Ramos (cell line): ENCODE results near the gene GANAB.
"Not testable (repeated sequence)": the region's sequence is repeated elsewhere in the genome, so short reads cannot be mapped to it uniquely, and the experiment has no call there.

Source experiments
- in situ Hi-C: fragments of 300-500 bp; cut with MboI; formaldehyde crosslinking; loops from one replicate; pipeline ENCODE4 v1.14.3; 2022; ENCODE audit warnings: low sequenced_read_pairs; ENCODE audit not compliant: unreplicated experiment

GANAB gene

DNA sequence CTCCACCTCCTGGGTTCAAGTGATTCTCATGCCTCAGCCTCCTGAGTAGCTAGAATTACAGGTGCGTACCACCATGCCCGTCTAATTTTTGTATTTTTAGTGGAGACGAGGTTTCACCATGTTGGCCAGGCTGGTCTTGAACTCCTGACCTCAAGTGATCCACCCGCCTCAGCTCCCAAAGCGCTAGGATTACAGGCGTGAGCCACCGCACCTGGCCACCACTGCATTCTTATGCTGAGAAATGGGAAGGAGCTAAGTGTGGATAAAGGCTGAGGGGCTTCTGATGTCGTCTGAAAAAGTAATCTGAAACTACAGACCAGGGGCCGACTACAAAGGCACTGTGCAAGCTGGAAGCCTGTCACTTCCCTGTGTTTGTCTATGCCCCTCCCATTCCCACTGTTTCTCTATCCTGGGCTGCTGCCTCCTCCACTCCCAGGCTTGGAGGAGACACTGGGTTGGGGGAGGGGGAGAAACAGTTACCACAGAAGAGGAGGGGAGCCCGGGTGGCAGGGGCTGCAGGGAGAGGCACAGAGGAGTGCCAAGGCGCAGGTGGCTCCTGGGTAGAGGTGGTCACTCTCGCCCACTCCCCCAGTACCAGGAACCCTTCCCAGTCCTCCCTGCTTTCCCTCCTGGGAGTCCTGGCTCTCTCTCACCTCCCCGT lies 41.8 kb downstream of the GANAB start:
- in situ Hi-C loops, result loop anchor here (25.0 kb wide), 1 partner anchor 1633 kb away; the partner anchor contains the start of genes DNAJC4, FKBP2, NUDT22 and PPP1R14B

DNA sequence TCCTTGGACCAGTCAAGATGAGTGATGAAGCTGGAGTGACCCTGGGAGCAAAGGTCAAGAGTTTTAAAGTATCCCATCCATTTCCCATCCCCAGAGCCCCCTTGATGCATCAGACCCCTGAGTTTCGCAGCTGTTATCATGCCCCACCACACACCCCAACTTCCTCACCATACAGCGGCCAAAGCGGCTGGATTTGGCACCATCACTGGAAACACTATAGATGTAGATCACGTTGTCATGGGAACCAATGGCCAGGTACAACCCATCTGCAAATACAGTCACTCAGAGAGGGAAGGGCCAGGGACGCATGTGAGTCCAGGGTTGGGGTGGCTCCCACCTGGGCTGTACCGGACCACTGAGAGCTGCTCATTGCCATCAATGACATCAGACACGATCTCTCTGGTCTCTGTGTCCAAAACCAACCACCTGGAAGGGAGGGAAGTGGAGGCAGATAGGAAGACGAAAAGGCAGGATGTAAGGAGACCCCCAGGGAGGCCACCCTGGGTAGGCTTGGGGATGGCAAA lies 42.6 kb downstream of the GANAB start:
- in situ Hi-C loops, result loop anchor here (25.0 kb wide), 1 partner anchor 1633 kb away; the partner anchor contains the start of genes DNAJC4, FKBP2, NUDT22 and PPP1R14B

DNA sequence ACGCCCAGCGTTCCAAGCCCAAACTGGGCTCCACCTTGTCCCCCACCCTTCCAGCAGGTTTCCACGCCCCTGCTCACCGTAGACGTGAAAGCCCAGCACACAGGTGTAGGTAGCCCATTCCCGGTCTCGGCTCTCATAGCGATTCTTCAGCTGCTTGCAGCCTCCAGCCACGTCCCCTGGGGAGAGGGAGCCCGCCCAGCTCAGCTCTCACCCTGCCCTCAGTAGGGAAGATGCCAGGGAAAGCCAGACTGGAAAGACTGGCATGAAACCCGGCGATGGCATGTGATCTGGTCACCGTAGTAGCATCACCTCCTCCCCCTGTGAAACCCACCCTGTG lies 43.4 kb downstream of the GANAB start:
- in situ Hi-C loops, result loop anchor here (25.0 kb wide), 1 partner anchor 1634 kb away; the partner anchor contains the start of genes DNAJC4, FKBP2, NUDT22 and PPP1R14B

DNA sequence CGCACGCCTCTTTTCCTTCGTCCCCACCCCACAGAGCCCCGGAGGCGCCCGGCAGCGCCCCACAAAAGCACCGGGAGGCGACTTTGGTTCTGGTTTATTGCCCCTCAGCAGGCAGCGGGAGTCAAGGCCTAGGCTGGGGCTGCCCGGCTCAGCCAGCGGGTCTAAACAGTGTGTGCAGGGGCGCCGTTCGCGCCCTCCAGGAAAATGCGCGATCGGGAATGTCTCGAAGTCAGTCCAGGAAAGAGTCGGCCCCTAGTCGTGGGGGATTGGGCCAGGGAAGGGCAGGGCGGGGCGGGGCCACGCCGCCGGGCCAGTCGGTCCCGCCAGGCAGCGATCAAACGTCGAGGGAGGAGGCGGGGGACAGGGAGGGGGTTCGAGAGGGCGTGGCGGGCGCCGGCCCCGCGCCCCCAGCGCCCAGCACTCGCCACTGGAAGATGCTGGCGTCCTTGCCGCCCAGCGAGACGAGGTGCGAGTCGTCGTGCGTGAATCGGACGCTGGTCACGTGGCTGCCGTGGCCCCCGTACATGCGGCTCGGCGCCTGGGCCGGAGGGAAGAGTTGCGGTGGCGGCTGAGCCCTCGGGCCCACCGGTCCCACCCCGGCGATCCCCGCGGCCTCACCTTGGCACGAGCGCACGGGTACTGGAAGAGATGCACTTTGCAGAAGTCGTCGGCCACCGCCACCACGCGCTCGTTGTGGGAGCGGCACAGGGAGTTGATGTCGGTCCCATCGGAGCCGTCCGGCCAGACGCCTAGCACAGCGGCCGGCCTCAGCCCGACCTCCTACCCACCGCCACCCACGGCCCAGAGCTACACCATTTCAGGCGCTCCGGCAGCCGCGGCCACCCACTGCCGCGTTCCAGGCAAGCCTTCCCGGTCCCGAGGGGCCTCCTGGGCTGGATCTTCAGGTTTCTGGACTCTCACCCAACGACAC lies 44.0 kb downstream of the GANAB start:
- in situ Hi-C loops, result loop anchor here (25.0 kb wide), 1 partner anchor 1635 kb away; the partner anchor contains the start of genes DNAJC4, FKBP2, NUDT22 and PPP1R14B

DNA sequence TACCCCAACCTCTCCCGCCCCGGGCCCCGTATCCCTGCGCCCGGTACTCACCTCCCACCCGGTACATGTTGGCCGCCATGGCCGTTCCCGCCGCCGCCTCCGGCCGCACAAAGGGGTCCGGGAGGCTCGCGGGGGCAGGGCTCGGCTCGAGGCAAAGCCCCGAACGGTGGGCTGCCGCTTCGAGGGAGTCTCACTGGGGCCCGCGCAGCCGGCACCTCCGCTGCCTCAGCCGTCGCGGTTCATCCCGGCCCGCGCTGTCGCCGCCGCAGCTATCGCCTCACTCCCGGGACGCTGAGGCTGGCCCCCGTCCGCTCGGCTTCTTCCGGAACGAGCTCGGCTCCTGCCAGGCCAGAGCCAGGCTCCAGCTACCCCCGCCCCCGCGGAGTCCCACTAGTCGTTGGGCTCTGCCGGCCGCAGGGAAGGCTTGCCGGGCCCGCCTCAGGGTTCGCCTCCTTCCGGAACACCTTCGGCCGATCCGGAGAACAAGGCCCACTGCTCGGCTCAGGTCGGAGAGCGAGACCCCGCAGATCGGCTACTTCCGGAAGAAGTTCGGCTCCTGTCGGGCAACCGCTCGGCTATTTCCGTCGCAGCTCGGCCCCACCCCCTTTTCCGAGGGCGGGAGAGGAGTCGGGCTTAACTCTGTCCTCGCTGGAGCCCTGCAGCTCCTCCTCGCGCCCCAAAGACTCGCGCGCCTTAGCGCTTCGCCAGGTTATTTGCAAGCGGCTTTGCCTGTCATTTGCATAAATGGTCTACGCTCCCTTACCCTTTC lies 44.9 kb downstream of the GANAB start, which contains the start of gene MTA2:
Gene MTA2, minus strand, starts transcription at position 494 of the 769 bp plus-strand sequence. Its CDS starts 415 bp downstream, at position 79.
- in situ Hi-C loops, result loop anchor here (25.0 kb wide), 1 partner anchor 1636 kb away; the partner anchor contains the start of genes DNAJC4, FKBP2, NUDT22 and PPP1R14B

DNA sequence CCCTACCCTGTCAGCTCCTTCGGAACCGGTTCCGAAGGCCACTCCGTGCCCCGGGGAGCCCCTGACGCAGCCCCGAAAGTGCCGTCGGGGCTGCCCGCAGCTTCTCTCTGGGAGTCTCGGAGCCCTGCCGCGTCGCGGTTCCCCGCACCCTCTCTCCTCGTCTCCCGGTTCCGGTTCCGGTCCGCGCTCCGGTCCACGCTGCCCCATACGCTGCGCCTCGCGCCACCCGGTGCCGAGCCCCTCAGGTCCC lies 45.4 kb downstream of the GANAB start:
- in situ Hi-C loops, result loop anchor here (25.0 kb wide), 1 partner anchor 1636 kb away; the partner anchor contains the start of genes DNAJC4, FKBP2, NUDT22 and PPP1R14B

DNA sequence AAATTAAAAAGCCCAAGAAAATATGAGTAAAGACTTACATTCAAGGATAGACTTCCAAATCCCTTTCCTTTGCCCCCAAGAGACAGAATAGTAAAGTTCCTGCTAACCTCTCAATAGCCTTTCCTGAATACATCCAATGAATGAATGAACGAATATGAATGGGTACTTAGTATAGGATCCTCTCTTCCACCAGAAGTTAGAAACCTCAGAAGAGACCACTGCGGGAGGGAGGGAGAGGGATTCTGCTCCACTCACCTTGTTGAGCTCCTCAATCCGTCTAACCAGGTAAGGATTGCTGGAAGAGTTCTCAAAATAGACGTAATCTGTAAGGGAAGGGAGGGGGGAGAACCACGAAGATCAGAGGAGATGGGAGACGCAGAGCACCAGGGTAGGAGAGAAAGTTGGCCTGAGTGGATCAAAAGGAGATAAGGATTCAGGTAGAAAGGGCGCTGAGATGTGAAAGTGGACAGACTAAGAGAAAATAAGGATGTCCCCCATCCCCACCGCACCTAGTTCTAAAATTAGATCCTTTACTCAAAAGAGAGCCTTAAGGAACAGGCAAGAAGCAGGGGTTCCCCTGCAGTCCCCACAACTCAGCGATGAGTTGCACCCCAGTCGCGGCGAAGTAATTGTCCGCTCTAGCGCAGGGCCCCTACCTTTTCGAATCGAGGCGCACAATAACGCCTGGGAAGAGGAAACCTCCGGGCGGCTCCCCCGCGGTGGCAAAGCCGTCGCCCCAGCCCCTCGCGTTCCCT lies 45.9 kb downstream of the GANAB start:
- in situ Hi-C loops, result loop anchor here (25.0 kb wide), 1 partner anchor 1637 kb away; the partner anchor contains the start of genes DNAJC4, FKBP2, NUDT22 and PPP1R14B

DNA sequence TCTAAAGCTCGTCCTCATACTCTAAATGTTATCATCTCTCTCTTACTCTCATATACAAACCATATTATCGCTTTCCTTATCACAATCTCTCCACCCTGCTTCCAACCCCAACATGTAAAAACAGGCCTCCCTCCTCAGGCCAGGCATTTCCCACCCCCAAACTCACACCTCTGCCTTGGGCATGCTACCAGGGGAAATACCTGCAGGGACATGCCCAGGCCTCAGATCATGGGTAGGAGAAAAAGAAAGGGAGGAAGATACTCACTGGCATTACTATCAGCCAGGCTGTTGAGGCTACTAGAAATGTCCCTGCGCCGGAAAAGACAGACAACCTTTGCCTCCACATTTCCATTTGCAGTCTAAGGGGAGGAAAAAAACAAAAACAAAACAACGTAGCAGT lies 46.5 kb downstream of the GANAB start:
- in situ Hi-C loops, result loop anchor here (25.0 kb wide), 1 partner anchor 1637 kb away; the partner anchor contains the start of genes DNAJC4, FKBP2, NUDT22 and PPP1R14B

DNA sequence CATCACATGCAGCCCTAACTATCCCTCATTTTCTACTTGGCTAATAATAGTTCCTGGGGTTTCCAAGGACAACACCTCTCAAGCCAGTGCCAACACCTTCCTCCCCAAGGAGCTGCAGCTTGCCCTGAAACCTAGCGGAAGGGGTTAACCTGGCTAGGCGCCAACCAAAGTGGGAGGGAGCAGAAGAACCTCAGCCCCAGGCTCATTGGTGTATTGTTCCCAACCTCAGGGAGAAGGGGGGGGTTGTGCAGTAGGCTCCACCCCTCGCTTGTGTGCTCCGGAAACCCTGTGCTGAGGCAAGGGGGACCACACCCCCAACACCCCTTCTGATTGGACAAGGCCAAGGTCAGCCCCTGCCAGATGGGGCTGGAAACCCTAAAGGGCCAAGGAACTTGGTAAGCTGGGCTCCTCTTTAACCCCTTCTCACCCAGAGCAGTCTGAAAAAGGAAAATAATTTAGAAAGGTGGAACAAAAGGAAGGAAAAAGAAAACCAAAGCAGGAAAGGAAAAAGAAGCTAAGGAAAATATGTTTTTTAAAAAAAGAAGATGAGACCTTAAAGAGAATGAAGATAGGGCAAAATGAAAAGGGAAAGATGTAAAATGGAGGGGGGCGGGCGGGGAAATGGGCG lies 47.2 kb downstream of the GANAB start:
- in situ Hi-C loops, result no loop called here

DNA sequence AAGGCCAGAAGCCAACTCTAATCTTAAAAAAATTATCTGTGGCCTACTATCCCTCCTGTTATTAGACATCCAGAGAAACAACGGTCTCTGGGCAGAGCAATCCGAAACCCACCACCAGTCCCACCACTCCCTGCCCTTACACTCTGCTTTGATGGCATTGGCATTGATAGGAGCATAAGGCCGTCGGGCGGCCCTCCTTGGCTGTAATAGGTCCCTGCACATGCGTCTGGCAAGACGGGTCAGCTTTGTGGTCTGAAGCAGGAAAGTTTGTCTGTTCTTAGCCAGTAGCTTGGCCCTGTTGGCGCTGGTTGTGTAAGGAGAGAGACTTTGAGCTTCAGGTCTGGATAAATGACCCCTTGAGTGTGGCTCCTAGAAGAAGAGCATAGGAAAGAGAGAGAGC lies 51.3 kb downstream of the GANAB start:
- in situ Hi-C loops, result no loop called here

DNA sequence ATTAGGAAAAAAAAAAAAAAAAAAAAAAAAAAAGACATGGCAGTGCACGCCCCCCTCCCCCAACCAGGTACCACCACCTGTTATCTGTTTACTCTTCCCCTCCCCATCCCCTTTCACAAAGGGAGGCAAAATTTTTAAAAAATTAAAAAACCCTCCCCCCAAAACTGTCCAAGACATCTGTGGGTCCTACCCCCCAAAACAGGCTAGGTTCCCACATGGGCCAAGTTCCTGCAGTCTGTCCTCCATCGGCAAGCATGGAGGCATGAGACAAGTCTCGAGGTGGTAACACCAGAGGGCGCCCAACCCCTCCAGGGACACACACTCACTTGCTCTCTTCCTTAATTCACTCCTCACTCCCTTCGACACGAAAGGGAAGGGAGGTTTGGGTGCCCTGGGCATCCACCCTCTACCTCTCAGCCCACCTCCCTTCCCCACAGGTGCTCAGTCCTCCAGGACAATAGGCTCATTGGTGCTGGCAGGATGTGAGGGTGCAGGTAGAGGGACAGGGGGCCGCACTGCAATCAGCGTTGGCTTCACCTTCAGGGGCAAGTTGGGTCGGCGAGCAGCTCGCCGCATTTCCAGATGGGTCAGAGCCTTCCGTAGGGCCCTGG lies 52.9 kb downstream of the GANAB start:
- in situ Hi-C loops, result no loop called here

DNA sequence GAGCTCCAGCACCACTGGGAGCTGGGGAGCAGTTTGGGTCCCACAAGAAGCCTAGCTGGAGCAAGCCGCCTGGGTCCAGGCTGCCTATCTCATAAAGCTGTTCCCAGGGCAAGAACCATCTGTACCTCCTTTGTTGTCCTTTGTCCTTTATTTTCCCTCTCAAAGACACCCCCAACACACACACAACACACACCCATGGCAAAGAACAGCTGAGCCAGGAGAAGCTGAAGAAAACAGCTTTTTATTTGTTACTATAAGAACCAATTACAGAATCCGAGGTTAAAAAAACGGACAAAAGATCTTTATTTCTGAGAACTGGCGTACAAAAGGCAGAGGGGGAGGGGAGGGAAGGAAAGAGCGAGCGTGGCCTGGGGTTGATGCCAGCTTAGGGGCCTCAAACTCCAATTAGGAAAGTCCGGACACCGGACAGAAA lies 53.4 kb downstream of the GANAB start:
- in situ Hi-C loops, result no loop called here

DNA sequence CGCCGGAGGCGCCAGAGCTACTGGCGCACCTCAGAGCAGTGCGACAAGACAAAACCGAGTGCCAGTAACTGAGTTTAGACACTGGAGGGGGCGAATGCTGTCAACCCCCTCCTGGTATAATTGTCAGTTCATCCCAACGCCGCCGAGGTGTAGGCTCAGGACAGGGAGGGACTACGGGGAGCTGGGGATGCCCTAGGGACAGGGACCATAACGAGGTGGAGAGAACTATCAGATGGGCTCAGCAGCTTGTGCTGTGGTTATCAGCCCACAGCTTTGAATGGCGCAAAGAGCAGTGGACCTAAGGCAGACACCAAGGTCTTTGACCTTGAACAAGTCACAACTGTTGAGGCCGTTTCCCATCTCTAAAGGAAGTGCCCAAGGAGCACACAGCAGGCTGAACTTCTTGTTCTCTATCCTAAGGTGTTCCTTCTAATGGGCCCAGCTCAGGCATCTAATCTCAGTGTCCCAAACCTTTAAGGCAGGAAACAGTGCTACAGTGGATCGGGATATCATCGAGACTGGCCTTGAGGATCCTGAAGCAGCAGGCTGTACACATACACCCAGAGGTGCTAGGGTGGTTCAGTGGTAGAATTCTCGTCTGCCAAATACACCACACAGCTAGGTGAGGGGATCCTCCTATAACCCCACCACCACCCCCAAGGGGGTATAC lies 54.1 kb downstream of the GANAB start:
- in situ Hi-C loops, result no loop called here

DNA sequence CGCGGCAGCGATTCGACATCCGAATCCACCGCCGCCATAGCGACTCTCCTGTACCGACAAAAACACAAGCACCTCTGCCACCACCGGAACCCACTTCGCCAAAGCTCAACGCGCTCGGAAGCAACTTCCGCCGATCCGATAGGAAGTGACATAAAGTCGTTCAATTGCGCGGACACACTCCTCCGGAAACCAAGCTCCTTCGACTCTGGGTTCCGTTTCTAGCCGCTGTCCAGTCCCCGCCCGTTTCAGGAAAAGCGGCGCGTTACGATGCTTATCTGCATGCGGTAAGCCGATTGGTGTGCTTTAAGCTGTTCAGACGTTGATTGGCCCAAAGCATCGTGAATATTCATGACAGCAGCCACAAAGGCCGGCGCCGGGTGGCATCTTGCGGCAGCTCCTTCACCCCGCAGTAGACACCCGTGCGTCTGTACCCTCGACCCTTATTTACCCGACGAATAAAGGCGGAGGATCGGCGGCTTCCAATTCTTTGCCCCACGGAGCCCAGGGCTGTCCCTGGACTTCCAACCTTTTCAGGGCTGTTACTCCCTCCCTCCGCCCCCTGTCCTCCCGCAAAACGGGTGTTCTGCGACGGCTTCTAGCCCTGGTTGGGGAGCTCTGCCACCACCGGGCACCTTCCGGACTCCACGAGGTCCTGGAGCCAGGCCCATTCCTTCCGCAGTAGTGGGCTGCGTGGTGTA lies 54.8 kb downstream of the GANAB start, which contains the start of gene TUT1:
Gene TUT1, minus strand, starts transcription at position 76 of the 698 bp plus-strand sequence. Its CDS starts 38 bp downstream, at position 38.
- in situ Hi-C loops, result no loop called here

DNA sequence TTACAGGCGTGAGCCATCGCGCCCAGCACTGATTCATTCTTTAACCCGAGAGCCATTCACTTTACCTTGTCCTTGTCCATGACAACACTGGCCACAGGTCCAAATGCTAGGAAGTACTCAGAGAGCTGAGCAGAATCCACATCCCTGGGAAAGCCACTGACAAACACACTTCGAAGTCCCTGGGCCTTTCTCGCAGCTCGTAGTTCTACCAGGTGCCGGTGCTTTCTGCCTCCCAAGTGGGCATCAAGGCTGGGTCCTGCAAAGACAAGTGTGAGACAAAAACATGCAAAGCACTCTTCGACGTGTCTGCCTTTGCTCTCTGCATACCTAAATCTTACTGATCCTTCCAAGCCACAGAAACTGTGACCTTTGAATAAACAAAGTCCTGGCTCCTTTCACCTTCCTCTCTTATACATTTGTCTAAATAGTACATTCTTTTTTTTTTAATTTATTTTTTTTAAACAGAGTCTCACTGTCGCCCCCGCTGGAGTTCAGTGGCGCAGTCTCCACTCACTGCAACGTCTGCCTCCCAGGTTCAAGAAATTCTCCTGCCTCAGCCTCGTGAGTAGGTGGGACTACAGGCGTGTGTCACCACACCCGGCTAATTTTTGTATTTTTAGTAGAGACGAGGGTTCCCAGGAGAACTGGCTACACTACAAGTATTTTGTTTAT lies 57.3 kb downstream of the GANAB start:
- in situ Hi-C loops, result no loop called here

DNA sequence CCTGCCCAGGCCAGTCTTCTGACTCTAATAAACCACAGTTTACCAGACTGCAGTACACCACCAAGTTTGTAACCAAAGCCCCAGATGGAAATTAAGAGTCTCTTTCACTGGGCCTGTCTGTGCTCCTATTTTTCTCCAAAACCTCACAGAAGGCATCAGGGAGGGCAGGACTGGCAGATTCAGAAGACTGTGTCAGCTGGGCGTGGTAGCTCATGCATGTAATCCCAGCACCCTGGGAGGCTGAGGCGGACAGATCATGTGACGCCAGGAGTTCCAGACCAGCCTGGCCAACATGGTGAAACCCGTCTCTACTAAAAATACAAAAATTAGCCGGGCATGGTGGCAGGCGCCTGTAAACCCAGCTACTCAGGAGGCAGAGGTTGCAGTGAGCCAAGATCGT lies 61.1 kb downstream of the GANAB start:
- in situ Hi-C loops, result not testable (repeated sequence)

DNA sequence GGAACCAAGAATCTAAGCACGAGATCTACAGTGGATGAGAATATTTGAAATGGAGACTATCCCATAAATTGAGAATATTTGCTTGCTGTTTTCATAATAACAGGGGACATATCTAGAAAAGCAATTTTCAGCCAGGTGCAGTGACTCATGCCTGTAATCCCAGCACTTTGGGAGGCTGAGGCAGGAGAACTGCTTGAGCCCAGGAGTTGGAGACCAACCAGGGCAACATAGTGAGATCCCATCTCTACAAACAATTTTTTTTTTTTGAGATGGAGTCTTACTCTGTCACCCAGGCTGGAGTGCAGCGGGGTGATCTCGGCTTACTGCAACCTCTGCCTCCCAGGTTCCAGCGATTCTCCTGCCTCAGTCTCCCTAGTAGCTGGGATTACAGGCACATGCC lies 64.7 kb downstream of the GANAB start:
- in situ Hi-C loops, result not testable (repeated sequence)
